GM19455 (cell line): ENCODE measurements around the gene NLRP7.

Experiments
- ATAC-seq: cut with Tn5 transposase; IDR thresholded peaks from one replicate; pipeline ENCODE4 v1.9.1; 2021; ENCODE audit not compliant: unreplicated experiment

The NLRP7 gene

DNA sequence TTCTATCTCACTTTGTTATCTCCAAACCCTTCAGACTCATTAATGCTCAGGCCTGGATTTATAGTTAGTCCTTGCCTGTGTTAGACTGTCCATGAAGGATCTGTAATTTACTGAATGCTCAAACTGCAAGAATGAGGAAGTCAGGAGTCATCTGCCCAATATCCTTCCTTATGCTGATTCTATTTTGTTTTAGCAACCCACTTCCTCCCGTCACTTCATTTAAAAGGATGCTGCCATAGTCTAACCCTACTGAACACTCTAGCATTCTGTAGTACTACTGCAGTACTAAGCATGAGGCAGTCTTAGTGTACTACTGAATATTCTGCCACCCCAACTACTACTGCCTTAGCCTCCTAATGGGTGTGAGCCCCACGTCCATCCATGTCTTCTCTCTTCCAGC lies 71.8 kb downstream of the NLRP7 start:
- ATAC-seq: no peak

DNA sequence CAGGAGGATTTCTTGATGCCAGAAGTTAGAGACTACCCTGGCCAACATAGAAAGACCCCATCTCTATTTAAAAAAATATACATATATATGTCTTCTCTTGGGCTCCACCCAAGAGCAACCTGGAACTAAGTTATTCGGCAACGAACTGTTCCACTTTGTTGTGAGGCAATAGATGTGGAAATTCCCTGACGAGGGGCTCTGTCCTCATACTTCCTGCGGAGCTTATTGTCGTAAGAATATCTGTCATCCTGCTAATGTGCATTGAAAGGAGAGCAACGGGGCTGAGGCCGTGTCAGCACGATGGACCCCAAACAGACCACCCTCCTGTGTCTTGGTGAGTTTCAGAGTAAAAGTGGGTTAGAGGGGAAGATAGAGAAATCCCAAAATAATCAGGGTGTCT lies 73.3 kb downstream of the NLRP7 start, which contains the start of gene FCAR:
FCAR (plus strand) TSS at position 246 of the 400 bp plus-strand sequence; CDS start at position 301, 55 bp downstream.
- no peak for ATAC-seq
